GM19397 (cell line): ENCODE data around the gene ETV6.

Experiments
- ATAC-seq: cut with Tn5 transposase; IDR thresholded peaks from one replicate; pipeline ENCODE4 v1.9.1; 2021; ENCODE audit warnings: mild to moderate bottlenecking, moderate library complexity; ENCODE audit not compliant: unreplicated experiment

ETV6 gene

DNA sequence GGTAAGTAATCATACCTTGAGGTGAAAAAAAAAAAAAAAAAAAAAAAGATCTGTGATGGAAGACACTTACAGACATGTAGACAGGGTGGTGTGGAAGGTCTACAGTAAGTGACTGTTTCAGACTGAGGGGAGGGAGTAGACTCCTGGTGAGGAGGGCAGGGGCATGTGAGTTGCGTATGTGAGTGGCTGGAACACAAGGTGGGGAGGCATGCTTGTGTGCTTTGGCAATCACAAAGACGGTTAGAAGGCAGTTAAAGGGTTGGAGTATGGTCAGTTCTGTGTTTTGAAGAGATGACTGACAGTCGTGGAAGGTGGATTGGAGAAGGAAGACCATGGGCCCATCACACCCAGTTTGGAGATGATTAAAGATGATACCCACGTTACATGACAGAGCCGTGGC lies 65.2 kb downstream of the ETV6 start:
- no peak for ATAC-seq

DNA sequence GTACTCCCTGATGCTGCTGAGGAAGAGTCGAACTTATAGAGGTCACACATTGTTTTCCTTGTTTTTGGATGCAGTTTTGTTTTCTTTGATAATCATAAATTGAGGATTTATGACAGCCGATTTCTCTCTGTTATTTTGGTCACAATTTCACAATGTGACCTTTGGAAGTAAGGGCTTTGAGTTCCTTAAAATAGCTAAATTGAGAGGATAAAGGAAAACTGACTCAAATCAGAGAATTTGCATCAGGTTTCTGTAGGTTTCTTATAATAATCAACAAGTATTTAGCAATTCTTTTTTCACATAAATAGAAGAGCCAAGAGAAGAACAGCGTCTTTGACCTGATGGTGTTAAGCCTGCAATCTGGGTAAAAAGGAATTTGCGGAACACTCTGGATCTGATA lies 66.1 kb downstream of the ETV6 start:
- ATAC-seq: no peak

DNA sequence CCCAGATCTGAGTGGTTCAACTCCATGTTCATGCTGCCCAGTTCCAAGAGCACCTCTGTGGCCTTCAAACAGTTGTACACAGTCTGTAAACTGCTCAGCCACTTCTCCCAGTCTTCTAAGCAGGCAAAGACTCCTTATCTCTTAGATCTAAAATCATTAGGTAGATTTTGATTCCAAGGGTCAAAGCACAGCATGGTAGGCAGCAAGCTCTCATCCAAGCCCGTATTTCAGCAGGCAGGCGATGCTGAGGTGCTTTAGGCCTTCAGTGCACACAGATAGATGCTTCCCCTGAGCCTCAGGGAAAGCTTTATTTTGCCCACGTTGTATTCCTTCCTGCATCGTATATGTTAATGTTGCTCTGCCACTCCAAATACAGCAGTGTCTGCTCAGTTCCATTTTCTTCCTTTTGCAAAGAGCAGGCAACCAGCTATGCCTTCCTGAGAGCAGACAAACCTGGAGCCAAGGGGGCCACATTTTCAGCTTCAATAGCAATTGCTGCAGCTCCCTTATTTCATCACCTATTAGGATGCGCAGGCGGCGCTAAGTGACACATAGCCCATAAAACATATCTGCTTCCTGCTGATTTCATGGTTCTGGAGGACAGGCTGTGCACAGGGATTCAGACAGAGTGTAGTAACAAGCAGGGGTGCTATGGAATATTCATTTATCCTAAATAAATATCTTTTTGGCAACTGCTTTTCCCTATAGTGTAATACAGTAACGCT lies 67.5 kb downstream of the ETV6 start:
- no peak for ATAC-seq

DNA sequence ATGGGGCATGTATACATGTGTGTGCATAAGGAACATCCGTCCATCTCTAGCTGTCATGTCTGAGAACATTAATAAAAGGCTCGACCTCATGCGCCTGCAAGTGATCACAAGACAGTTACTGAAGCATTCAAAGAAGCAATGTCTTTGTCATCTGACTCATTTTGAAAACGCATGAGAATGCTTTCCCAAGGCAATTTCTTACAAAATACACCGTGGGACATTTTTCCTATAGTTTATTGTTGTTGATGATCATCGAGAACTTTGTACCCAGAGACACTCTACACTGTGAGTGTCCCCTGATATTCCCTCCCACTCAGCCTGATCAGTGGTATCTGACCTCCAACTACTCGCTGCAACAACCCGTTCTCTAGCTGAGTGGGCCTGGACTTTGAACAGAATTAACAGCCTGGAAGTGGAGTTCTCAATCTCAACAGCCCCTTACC lies 68.1 kb downstream of the ETV6 start:
- no peak for ATAC-seq

DNA sequence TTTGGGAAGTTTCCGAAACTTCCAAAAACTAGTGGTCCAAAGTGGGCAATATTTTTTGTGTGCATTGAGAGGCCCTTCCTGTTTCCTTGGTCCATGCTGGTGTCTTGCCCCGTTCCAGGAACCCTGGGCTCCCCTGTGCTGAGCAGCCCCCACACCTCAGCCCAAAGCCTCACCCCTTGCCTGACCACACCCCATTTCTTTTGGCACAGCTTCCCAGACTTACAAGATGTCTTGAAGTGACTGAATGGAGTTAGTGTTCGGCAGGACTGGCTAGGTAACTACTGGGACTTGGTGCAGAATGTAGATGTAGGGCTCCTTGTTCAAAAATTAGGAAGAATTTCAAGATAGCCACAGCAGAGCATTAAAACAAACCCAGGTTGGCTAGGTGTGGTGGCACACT lies 68.6 kb downstream of the ETV6 start:
- ATAC-seq: no peak

DNA sequence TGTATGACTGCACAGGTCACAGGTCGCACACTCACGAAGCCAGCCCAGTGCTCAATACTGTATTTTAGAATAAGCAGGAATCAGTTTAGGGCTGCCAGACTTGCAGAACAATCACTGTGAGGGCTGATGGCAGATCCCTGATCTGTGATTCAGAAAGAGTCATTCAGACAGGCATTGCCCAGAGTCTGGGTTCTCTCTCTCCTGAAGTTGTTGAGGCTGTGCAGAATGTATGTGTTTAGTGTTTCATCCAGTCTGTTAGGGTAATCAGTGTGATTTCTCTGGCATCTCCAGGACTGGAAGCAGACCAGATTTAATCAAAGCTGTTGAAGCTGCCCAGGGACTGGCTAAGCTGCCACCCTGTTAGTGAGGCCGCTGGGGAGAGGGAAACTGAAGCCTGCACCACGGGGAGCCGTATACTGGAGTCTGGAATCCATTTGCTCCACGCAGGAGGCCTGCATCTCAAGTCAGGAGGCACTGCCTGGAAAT lies 69.3 kb downstream of the ETV6 start:
- ATAC-seq: no peak

DNA sequence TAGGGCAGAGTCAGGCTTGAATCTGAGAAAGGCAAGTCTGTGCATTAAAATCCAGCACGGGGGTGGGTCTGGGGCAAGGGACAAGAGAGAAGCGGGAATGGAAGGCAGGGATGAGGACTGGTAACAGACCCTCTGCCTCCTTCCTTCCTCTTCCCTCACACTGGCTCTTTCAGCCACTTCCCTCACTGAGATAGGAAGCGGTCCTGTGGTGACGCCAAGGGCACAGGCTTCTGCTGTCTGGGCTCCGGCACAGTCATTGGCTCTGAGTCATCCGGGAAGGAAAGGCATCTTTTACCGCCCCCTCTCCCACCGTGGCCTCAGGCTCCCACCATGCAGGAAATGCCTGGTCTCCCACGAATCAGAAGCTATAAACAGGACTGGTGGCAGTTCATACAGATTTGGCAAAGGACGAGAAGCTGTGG lies 70.2 kb downstream of the ETV6 start:
- ATAC-seq: no peak

DNA sequence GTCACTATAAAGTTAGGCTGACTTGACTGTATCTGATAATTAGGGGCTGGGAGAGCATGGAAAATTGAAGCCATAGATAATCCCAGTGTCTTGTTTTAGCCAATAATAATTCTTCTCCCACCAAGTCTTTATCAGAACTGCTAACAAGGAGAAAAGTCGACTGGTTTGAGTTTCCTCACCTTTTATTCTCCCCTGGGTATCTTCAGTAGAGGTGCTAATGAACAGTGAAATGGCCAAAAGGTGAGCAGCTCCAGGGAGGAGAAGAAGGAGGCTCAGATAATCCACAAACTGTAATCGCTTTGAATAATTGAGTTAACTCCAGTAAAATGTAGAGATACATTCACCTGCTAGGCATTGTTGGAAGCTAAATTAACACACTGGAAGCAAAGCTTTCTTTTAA lies 72.6 kb downstream of the ETV6 start:
- ATAC-seq: no peak

DNA sequence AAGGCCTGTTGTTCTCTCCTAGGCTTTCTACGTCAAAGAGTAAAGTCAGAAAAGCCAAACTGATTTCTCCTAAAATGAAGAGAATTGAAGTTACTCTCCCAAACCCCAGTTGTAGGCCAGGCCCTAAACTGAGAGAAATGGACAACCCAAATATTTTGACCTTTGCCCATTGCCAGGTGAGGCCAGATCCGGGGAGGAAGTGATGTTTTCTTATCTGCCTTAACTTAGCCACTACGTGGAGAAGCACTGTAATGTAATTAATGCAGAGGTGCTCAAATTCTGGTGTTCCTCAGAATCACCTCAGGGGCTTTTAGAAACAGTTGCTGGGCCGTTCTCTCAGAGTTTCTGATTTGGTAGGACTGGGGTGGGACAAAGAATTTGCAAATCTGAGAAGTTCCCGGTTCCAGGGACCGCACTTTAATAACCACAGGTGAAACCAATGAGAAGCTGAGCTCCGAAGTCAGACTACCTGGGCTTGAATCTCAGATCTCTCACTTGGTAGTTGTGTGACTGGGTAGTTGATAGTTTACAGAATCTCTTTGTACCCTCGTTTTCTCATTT lies 73.2 kb downstream of the ETV6 start:
- no peak for ATAC-seq

DNA sequence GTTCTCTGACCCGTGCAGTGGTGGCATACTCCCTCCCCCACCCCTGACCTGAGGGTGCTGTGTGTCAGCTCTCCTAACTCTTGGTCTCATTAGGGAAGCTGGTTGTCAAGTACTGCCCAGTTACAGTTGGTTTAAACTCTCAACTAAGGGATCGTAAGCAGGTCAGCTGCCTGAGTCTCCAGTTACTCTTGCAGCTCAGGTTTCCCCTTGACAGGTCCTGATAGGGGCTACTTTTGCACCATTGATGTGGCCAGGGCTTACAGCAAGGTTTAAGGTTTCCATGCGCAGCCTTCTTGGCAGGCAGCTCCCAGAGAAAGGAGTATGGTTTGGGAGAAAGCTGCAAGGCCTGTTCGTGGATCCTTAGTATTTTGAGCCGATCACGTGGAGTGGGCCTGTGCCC lies 74.5 kb downstream of the ETV6 start:
- no peak for ATAC-seq

DNA sequence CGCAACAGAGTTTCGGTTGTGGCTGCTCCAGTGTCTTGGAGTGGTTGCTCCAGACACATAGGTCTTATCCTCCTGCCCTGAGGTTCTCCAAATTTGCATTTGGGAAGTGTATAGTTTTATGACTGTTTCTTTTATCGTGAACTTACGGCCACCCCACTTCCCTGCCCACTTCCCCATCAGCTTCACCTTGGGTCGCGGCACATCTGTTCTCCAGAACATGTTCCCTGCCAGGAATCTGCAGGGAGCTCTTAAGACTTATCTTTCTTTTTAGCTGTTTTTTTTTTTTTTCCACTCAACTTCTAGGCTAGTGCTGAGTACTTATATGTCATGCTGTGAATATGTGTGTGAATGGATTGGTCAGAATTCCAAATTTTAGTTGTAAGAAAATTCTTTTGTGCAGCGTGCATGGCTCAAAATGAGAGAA lies 75.4 kb downstream of the ETV6 start:
- no peak for ATAC-seq

DNA sequence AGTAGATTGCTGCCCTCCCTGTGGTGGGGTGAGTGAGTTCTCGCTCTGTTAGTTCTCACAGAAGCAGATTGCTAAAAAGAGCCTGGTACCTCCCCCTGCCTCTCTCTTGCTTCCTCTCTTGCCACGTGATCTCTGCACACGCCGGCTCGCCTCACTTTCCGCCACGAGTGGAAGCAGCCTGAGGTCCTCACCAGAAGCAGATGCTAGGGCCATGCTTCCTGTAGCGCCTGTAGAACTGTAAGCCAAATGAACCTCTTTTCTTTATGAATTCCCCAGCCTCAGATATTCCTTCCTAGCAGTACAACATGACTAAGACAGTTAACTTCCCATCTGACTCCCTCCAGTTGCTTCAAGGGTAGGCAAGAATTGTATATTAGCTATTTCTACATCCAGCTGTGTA lies 76.2 kb downstream of the ETV6 start:
- no peak for ATAC-seq

DNA sequence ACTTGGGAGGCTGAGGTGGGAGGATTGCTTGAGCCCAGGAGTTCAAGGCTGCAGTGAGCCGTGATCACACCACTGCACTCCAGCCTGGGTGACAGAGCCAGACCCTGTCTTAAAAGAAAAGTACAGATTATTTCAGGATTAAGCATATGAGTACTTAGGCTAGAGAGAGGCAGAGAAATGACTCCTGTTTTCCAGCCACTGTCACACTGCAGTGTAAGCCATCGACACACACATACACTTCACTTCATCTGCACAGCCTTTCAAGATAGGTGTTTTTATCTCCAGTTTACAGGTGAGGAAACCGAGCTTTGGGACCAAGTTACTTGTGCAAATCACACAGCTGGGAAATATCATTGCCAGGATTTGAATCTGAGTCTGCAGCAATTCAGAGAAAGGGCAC lies 77.2 kb downstream of the ETV6 start:
- no peak for ATAC-seq

DNA sequence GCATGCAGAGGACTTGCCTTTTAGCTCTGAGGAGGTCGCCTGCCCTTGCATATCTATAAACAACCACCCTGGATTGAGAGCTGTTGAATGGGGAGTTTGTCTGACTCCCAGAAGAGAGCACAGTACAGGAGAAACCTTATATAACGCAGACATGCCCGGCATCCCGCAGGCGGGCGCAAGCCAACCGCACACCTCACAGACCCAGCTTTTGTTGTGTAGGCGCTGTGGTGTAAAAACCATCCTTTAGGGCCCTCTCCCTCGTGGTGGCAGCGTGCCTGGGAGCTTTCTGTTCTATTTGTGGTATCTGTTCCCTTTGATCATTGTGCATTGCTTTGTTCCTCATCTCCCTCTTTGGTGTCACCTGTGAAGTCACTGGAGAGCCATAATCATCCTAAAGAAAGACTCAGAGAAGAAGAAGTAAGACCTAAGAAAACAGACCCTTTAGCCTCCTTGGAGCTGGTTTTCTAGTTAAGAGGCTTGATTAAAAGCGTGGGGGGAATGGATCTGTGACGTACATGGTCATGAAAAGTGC lies 77.7 kb downstream of the ETV6 start:
- no peak for ATAC-seq

DNA sequence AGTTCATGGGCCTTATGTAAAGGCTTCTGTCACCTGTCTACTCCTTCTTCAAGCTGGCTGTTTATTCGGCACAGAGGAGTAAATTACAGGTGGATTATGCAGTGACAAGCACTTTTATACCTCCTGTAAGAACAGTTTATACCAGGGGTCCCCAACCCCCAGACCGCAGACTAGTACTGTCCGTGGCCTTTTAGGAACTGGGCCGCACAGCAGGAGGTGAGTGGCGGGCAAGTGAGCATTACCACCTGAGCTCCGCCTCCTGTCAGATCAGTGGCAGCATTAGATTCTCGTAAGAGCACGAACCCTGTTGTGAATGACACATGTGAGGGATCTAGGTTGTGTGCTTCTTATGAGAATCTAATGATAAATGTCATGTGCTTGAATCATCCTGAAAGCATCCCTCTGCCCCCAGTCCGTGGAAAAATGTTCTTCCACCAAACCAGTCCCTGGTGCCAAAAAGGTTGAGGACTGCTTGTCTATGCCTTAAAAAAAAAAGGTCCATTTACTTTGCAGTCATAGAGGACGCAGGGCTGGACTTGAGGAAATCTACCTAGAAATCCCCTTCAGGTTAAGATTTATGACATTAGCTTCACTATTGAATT lies 78.8 kb downstream of the ETV6 start:
- ATAC-seq: no peak

DNA sequence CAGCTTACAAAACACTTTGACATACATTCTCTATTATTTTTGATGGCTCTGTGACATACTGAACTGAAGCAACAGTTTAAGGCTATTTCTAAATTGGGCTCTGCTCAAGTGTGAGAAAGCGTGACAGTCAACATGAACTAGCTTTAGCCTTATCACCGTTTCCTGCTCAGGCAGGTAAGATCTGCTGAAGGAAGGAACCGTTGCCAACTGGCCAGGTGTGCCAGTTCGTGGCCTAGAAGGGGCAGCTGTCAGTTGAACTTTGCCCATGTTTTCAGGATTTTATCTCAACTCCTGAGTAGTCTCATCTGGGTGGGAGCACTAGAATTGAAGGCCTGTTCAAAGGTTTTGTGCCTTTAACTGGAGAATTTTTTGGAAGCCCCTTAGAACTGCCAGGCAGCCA lies 79.5 kb downstream of the ETV6 start:
- ATAC-seq: no peak

DNA sequence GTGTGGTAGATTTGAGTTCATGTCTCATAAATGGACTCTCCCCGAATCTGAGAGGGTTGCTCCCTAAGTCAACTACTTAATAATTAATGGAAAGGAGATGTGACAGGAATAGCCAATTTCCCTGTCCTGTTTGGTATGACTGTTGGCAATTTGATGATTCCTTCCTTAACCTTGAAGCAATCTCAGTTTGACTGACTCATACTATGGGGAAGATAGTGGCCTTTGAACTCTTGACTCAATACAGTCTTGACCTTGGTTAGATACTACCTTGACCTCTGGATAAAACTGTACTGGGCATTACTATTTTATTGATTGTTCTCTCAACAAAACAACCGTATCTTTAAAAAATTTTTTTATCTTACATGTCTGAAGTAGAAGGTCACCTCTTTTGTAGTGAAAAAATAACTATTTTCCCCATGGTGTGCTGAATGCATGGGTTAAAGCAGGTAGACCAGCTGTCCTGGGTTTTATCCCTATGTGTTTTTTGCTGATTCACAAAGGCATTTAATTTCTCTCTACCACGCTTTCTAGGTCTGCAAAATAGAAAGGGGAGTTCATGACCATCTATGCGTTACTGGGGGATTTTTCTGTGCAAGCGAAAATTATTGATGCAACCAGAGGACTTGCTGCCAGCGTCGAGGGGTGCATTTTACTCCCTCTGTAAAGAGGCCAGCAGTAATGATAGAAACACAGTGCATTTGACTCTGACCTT lies 80.1 kb downstream of the ETV6 start:
- no peak for ATAC-seq

DNA sequence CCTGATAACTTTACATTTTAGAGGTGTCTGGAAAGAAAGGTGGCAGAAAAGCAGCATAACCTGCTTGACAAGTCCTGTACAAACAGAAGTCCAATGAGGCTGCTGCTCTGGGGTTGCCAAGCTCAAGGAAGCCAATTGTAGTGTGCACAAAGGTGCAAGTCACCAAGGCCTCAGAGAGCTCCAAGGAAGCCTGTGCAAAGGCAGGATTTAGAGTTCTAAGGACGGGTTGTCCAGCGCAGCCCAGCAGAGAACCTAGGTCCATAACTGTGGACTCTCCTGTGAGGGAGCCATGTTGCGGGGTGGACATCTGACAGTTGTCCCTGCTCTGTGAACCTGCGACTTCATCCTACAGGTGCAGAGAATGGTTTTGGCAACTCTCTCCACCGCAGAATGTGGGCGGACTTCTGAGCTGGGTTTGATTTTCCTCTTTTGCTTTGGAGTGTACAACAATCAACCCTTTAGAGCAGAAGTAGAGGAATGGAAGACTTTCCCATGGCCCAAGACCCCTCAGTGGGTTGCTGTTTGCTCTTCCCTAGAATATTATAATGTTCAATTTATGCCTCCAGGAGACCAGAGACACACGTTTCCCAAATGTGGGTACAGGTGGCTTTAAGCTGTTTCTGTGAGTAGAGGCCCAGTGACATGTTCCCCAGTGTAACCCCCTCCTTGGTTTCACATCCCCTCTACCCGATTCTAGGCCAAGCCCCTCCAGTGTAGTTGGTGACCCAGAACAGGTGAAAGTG lies 81.0 kb downstream of the ETV6 start:
- peak; percentile 43 for ATAC-seq

DNA sequence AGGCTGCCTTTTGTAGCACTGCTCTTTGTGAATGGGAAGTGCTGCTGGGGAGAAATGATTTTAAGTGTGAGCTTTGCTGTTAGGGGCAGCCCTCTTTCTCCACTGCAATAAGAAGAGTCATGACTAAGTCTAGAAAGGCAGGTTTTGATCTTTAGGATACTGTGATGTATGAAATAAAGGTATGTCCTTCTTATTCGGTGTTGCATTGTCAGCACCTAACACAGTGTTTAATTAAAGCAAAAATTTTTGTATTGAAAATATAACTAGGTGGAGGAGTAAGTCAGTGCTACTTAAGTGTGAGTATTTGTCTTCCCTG lies 81.5 kb downstream of the ETV6 start:
- ATAC-seq: no peak

DNA sequence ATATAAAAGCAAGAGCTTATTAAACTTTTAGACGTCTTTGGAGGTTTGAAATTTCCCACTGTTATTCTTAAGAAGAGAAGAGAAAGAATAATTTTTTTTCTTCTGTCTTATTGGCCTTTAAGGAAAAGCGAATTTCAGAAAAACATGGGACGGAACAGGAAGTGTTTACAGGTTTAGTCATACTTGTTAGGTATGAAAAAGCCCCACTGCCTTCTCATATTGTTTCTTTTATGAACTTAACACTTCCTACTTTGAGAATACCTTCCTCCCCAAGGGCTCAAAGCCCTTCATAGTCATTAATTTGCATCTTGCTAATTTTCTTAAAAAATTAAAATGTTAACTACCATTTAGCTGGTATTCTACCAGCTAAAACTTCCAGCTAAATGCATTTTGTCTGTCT lies 82.0 kb downstream of the ETV6 start:
- no peak for ATAC-seq

DNA sequence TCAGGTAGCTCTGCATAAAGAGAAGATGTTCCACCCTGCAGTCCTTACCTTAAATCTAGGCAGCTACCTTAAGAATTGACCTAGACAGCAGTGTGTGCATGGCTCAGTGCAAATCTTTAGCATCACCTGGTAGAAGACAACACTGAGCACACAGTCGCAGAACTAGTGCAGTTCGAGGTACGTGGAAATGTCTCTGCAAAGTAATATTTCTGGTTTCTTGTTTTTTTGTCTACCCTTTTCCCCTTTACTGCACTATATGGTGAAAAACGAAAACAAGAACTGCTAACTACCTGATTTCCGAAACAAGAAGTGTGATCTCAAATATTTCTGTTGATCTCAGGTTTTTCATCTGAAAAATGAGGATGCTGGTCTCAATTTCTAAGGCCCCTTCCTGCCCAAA lies 82.5 kb downstream of the ETV6 start:
- no peak for ATAC-seq
